Activated CD4-positive, alpha-beta memory T cell treated with anti-CD3 and anti-CD28 coated beads, Interleukin-2, amount 10 ng/mL, durations not matched to agents 7 days and 5 days (primary cell): ENCODE data around the gene TRAPPC13. TPM values are rescaled to one million over a fixed set of nuclear protein-coding genes. Genes with fewer than 3 reads are reported as not detected.

Experiments
- CTCF ChIA-PET: fragments of 350-600 bp; sonication (Branson Sonifier 250); formaldehyde crosslinking; loops from one replicate; lab custom pipeline; 2021; ENCODE audit warnings: antibody characterized with exemption, inconsistent platforms; lab: Charles Lee
- POLR2A ChIA-PET: fragments of 350-600 bp; sonication (Branson Sonifier 250); formaldehyde crosslinking; loops from one replicate; lab custom pipeline; 2021; ENCODE audit warnings: antibody characterized with exemption; lab: Charles Lee
- DNase-seq: peaks from one replicate; pipeline ENCODE4 v3.0.0-alpha.2; 2020
- H3K27ac Mint-ChIP-seq: one replicate; pipeline ENCODE4 v1.8.0; 2021; ENCODE audit warnings: mild to moderate bottlenecking, mixed read lengths
- H3K27me3 Mint-ChIP-seq: one replicate; pipeline ENCODE4 v1.8.0; 2021; ENCODE audit warnings: mixed read lengths
- H3K36me3 Mint-ChIP-seq: one replicate; pipeline ENCODE4 v1.8.0; 2021; ENCODE audit warnings: low read depth, mixed read lengths
- H3K4me1 Mint-ChIP-seq: one replicate; pipeline ENCODE4 v1.8.0; 2021; ENCODE audit warnings: mixed read lengths
- H3K4me3 Mint-ChIP-seq: one replicate; pipeline ENCODE4 v1.8.0; 2021; ENCODE audit warnings: mild to moderate bottlenecking, mixed read lengths
- H3K9me3 Mint-ChIP-seq: one replicate; pipeline ENCODE4 v1.8.0; 2021; ENCODE audit warnings: mixed read lengths
- total RNA-seq, 2 experiments: library from RNA; stranded (reverse); gene quantifications; one replicate each; pipeline ENCODE4 v1.2.3, GENCODE V29; 2021

TRAPPC13 gene
- total RNA-seq, 2 experiments from 2014 or later = 21.2 to 23.3 TPM

DNA sequence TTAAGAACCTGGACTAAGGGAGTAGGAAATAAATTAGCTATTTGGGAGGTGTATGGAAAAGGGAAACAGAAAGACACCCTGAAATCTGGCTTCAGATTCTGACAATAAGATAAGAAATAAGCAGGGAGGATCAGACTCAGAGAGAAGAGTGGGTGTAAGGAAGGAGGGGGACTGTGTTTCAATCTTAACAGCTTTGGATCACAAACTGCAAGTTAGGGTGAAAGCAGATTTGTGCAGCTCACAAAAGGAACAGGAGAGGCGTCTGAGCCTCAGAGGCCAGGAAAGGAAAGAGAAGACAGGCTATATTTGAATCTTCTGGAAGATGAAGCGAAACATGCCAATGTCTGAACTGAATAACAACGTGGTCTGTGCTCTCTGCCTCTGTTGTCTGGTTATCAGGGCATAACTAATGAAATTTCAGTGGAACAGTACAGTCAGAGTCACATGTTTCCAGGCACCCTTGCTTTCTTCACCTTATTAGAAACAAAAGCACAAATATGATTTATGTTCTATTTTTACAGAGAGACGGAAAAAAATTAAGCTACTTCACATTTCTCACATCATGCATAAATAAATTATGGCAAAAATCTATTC, 70.4 kb downstream of the TRAPPC13 start:
- no peaks in the 10 kb centered on the region for H3K27me3 Mint-ChIP-seq
- POLR2A ChIA-PET = no interaction called here
- no peak for DNase-seq
- peaks cover 27% of the 10 kb centered on the region for H3K36me3 Mint-ChIP-seq
- H3K4me3 Mint-ChIP-seq = no peak overlapping the region
- no peaks in the 10 kb centered on the region for H3K4me1 Mint-ChIP-seq
- no peak overlapping the region for H3K27ac Mint-ChIP-seq
- CTCF ChIA-PET = no interaction called here
- no peaks in the 10 kb centered on the region for H3K9me3 Mint-ChIP-seq

DNA sequence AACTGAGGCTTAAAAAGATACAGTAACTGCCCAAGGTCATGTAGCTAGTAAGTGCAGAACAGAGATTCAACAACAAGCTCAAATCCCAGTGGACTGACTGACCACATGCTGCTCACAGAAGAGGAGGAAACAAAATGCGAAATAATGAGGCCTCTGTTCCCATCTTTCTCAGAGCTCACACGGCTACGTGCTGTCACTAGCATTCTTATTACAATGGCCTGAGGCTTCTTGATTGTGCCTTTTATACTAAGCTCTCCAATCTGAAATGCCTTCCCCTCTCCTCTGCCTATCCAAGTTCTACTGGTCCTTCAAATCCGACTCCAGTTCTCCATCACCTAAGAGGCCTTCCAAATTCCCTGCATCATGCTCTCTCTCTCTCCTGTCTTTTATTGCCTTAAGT, 71.1 kb downstream of the TRAPPC13 start:
- H3K4me1 Mint-ChIP-seq = no peaks in the 10 kb centered on the region
- H3K36me3 Mint-ChIP-seq = peaks cover 22% of the 10 kb centered on the region
- ChIA-PET CTCF (no interaction called here), POLR2A (no interaction called here)
- no peak overlapping the region for H3K4me3 Mint-ChIP-seq
- H3K9me3 Mint-ChIP-seq = no peaks in the 10 kb centered on the region
- DNase-seq = no peak
- no peaks in the 10 kb centered on the region for H3K27me3 Mint-ChIP-seq
- no peak overlapping the region for H3K27ac Mint-ChIP-seq

DNA sequence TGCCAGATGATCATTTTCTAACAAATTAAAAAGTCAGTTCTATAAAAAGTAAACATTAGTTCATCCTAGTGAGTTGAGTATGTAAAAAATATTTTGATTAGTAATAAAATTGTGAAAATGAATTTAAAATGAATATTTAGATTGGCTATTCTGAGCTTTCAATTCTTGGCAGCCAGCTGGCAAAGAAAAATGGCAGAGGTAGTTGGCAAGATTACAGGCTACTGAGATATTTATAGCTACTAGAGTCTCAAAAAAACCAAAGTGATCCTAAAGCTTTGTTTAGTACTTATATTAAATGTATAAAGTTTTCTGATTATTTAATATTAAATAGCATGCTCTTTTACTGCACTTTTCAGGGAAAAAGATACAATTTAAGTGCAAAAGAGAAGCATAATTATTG, 72.1 kb downstream of the TRAPPC13 start:
- ChIA-PET POLR2A (no interaction called here), CTCF (no interaction called here)
- DNase-seq = no peak
- Mint-ChIP-seq H3K36me3 (peaks cover 19% of the 10 kb centered on the region), H3K27me3 (no peaks in the 10 kb centered on the region), H3K9me3 (no peaks in the 10 kb centered on the region), H3K4me1 (no peaks in the 10 kb centered on the region), H3K4me3 (no peak overlapping the region), H3K27ac (no peak overlapping the region)

DNA sequence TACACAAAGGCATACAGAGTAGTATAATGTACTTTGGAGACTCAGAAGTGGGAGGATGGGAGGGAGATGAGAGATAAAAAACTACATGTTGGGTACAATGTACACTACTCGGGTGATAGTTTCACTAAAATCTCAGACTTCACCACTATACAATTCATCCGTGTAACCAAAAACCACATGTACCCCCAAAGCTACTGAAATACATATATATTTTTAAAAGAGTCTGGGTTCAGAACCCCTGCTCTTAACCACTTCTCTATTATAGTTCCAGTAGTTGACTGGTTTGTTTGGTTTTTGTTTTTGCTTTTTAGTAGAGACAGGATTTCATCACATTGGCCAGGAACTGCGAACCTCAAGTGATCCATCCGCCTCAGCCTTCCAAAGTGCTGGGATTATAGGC, 74.5 kb downstream of the TRAPPC13 start:
- Mint-ChIP-seq H3K36me3 (peaks cover 30% of the 10 kb centered on the region), H3K27ac (no peak overlapping the region), H3K4me3 (no peak overlapping the region), H3K9me3 (no peaks in the 10 kb centered on the region), H3K27me3 (no peaks in the 10 kb centered on the region), H3K4me1 (no peaks in the 10 kb centered on the region)
- ChIA-PET POLR2A (no interaction called here), CTCF (no interaction called here)
- DNase-seq = no peak

DNA sequence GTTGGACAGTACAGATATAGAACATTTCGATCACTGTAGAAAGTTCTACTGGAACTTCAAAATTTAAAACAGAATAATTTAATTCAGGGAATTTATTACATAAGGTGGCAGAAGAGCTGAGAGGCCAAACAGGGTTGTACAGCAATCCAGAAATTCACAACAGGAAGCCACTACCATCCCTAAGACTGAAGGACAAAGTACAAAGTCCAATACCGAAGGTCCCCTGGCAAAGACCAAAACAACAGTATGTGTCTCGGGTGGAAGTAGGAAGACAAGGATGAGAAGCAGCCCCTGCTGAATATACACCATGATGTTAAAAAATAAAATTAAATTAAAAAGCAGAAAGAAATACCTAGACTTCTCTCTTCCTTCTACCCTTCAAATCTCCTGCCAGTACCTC, 77.2 kb downstream of the TRAPPC13 start:
- Mint-ChIP-seq H3K9me3 (no peaks in the 10 kb centered on the region), H3K27me3 (no peaks in the 10 kb centered on the region), H3K4me3 (no peak overlapping the region), H3K36me3 (peaks cover 34% of the 10 kb centered on the region), H3K4me1 (peaks cover 2% of the 10 kb centered on the region), H3K27ac (no peak overlapping the region)
- CTCF ChIA-PET = no interaction called here
- DNase-seq = no peak
- POLR2A ChIA-PET = no interaction called here

DNA sequence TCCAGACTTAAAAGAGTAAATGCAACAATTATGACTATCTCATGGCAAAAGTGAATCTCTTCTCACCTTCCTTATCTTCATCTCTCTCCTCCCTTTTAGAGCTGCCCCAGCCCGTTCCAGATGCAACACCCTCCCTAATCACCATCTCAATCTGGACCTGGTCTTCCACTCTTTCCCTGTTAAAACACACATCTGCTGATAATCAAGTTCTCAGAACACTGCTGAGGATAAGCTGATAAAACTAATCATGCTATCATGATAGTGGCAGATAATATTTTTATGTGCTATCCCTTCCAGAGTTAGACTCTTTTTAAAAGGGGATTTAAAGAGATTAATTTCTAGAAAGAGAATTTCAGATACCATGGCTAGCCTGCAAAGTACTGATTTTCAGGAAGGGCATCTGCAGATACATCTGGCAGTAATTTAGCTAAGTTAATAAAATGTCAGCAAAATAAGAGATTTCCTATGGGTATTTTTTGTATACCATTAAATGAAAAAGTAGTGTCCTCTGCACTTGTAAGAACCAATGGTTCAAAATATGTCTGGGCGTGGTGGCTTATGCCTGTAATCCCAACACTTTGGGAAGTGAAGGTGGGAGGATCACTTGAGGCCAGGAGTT, 79.9 kb downstream of the TRAPPC13 start:
- CTCF ChIA-PET = no interaction called here
- POLR2A ChIA-PET = no interaction called here
- H3K4me1 Mint-ChIP-seq = peaks cover 2% of the 10 kb centered on the region

DNA sequence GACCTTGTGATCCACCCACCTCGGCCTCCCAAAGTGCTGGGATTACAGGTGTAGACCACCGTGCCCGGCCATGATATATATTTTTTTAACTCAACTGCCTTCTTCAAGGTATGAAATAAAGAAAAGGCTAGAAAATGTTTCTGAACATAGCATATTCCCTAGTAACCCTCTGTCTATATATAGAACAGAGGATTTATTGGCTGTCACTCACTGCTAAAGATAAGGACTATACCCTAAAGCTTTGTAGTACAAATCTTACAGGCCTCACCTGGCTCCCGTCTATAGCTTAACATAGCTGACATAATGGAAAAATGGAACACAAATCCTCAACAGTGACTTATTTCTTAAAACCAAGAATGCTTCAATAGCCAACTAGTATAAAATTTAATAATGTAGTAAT, 82.8 kb downstream of the TRAPPC13 start:
- POLR2A ChIA-PET = no interaction called here
- CTCF ChIA-PET = no interaction called here
- Mint-ChIP-seq H3K36me3 (peaks cover 28% of the 10 kb centered on the region), H3K9me3 (no peaks in the 10 kb centered on the region), H3K27me3 (no peaks in the 10 kb centered on the region), H3K27ac (no peak overlapping the region), H3K4me3 (no peak overlapping the region), H3K4me1 (peaks cover 2% of the 10 kb centered on the region)
- no peak for DNase-seq

More for the DNA sequence above, 79.9 kb downstream of the TRAPPC13 start:
- peaks cover 27% of the 10 kb centered on the region for H3K36me3 Mint-ChIP-seq
- H3K27me3 Mint-ChIP-seq = no peaks in the 10 kb centered on the region
- DNase-seq = no peak
- no peak overlapping the region for H3K4me3 Mint-ChIP-seq
- no peaks in the 10 kb centered on the region for H3K9me3 Mint-ChIP-seq
- H3K27ac Mint-ChIP-seq = no peak overlapping the region

DNA sequence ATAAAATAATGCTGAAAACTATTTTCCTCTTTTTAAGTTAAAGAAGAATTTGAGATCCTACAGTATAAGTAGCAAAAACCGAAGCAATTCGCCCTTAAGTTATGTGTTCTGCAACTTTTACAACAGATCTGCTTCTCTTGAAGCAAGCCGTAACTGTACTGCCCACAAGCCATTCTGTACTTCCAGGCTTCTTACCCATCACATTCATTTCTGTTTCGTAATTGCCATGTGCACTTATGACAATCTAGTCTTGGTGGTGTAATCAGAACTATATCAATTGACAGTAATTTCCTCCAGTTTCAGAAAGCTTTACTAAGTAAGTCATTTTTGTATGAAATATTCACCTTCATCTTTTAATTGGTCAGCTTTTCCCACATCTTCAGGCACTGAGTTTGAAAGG, 83.3 kb downstream of the TRAPPC13 start:
- H3K4me3 Mint-ChIP-seq = no peak overlapping the region
- H3K36me3 Mint-ChIP-seq = peaks cover 26% of the 10 kb centered on the region
- H3K27me3 Mint-ChIP-seq = no peaks in the 10 kb centered on the region
- CTCF ChIA-PET = no interaction called here
- H3K4me1 Mint-ChIP-seq = peaks cover 2% of the 10 kb centered on the region
- POLR2A ChIA-PET = no interaction called here
- DNase-seq = no peak
- H3K27ac Mint-ChIP-seq = no peak overlapping the region
- H3K9me3 Mint-ChIP-seq = no peaks in the 10 kb centered on the region

Other genes starting within 250 kb of the TRAPPC13 start
- gene ADAMTS6, start 143.1 kb upstream of the TRAPPC13 start, total RNA-seq = 1 to 10 TPM; 1.6 to 1.7 TPM
- gene CENPK, start 61.9 kb upstream of the TRAPPC13 start, total RNA-seq = 10 to 100 TPM; 86.0 to 88.7 TPM
- gene PPWD1, start 61.7 kb upstream of the TRAPPC13 start, total RNA-seq = 10 to 100 TPM; 46.7 to 50.0 TPM
- 10 to 100 TPM; 10.2 to 10.6 TPM for gene TRIM23, start 694 bp upstream of the TRAPPC13 start, total RNA-seq
- 1 to 10 TPM; 3.6 to 4.3 TPM for gene SHLD3, start within 50 bp of the TRAPPC13 start, total RNA-seq
- gene SGTB, start 97.1 kb downstream of the TRAPPC13 start, total RNA-seq = 10 to 100 TPM; 19.7 to 23.0 TPM
- gene NLN, start 97.2 kb downstream of the TRAPPC13 start, total RNA-seq = 1 to 10 TPM; 7.6 to 8.0 TPM